ENCODE results near the gene RASGRP2.

The RASGRP2 gene

GRCh38 chr11:64722141-64723065 is 21.5 kb downstream of the RASGRP2 start:
- no peak overlapping the region for H3K27ac ChIP-seq (ENCODE audit: extremely low read depth, low read depth, low read length)
- H3K4me1 ChIP-seq (ENCODE audit: control insufficient read depth, insufficient read depth, low read length), result no peaks in the 10 kb centered on the region
- H3K36me3 ChIP-seq (ENCODE audit: control insufficient read depth in 2 of 2, insufficient read depth in 1 of 2, low read length in 2 of 2), result no peaks in the 10 kb centered on the region
- ChIA-PET POLR2A (interaction anchor here (0.6 kb wide), 3 partner anchors 14 to 56 kb away, joined by 3 to 7 read pairs (median 4); no protein-coding TSS in a partner anchor), CTCF (interaction anchor here (0.7 to 2.3 kb wide), 2 partner anchors 34 to 48 kb away, joined by 4 to 16 read pairs; no protein-coding TSS in a partner anchor)
- no peaks in the 10 kb centered on the region for H3K9me3 ChIP-seq (ENCODE audit: control insufficient read depth, insufficient read depth, low read depth, low read length)
- no peak for TF ChIP-seq ZNF394 (tag by site-specific recombination; IDR thresholded peaks at IDR 0.05; ENCODE audit: borderline replicate concordance)
- TF ChIP-seq, protein P1, sequence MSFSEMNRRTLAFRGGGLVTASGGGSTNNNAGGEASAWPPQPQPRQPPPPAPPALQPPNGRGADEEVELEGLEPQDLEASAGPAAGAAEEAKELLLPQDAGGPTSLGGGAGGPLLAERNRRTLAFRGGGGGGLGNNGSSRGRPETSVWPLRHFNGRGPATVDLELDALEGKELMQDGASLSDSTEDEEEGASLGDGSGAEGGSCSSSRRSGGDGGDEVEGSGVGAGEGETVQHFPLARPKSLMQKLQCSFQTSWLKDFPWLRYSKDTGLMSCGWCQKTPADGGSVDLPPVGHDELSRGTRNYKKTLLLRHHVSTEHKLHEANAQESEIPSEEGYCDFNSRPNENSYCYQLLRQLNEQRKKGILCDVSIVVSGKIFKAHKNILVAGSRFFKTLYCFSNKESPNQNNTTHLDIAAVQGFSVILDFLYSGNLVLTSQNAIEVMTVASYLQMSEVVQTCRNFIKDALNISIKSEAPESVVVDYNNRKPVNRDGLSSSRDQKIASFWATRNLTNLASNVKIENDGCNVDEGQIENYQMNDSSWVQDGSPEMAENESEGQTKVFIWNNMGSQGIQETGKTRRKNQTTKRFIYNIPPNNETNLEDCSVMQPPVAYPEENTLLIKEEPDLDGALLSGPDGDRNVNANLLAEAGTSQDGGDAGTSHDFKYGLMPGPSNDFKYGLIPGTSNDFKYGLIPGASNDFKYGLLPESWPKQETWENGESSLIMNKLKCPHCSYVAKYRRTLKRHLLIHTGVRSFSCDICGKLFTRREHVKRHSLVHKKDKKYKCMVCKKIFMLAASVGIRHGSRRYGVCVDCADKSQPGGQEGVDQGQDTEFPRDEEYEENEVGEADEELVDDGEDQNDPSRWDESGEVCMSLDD (tag by site-specific recombination; IDR thresholded peaks at IDR 0.05), result 0 out of 2 replicates have a peak, but pooled peaks have one; percentile 12
- TF ChIP-seq PRDM10 (tag by site-specific recombination; IDR thresholded peaks at IDR 0.05), result peak; percentile 88
- no peak overlapping the region for H3K4me3 ChIP-seq (ENCODE audit: low read depth, low read length)

- H3K4me3 ChIP-seq (ENCODE audit: low read depth, low read length), result no peak overlapping the region
- no peak overlapping the region for H3K27ac ChIP-seq (ENCODE audit: extremely low read depth, low read depth, low read length)
- CTCF ChIA-PET, result interaction anchor here (0.6 to 2.3 kb wide), 2 partner anchors 33 to 131 kb away, joined by 3 to 16 read pairs; no protein-coding TSS in a partner anchor
- H3K4me1 ChIP-seq (ENCODE audit: control insufficient read depth, insufficient read depth, low read length), result no peaks in the 10 kb centered on the region
- TF ChIP-seq ZNF624 (tag by site-specific recombination; IDR thresholded peaks at IDR 0.05) (no peak), ZNF354C (tag by site-specific recombination; IDR thresholded peaks at IDR 0.05; ENCODE audit: borderline replicate concordance, low read depth) (no peak), ZNF132 (tag by site-specific recombination; IDR thresholded peaks at IDR 0.05; ENCODE audit: borderline replicate concordance) (no peak), BCL6B (tag by site-specific recombination; IDR thresholded peaks at IDR 0.05) (no peak), PATZ1 (tag by site-specific recombination; IDR thresholded peaks at IDR 0.05) (no peak), ZBTB44 (tag by site-specific recombination; IDR thresholded peaks at IDR 0.05) (no peak), MYNN (tag by site-specific recombination; IDR thresholded peaks at IDR 0.05; ENCODE audit: borderline replicate concordance) (no peak), SETDB1 (IDR thresholded peaks at IDR 0.05; ENCODE audit: insufficient read length, low read length) (no peak), ZNF629 (tag by site-specific recombination; IDR thresholded peaks at IDR 0.05) (no peak), ZNF155 (tag by site-specific recombination; IDR thresholded peaks at IDR 0.05) (no peak), ZNF701 (tag by site-specific recombination; IDR thresholded peaks at IDR 0.05) (no peak)
- POLR2A ChIA-PET, result interaction anchor here (0.6 kb wide), 1 partner anchor 15 kb away, joined by 3 read pairs; no protein-coding TSS in a partner anchor
- no peaks in the 10 kb centered on the region for H3K36me3 ChIP-seq (ENCODE audit: control insufficient read depth in 2 of 2, insufficient read depth in 1 of 2, low read length in 2 of 2)
- H3K9me3 ChIP-seq (ENCODE audit: control insufficient read depth, insufficient read depth, low read depth, low read length), result no peaks in the 10 kb centered on the region
Measured at GRCh38 chr11:64721359-64721699, 22.6 kb downstream of the RASGRP2 start.

Data from HEK293 (cell line).